Stimulated activated naive CD8-positive, alpha-beta T cell treated with anti-CD3 and anti-CD28 coated beads, Interleukin-15, Interleukin-2, amounts not matched to agents 100 ng/mL and 50 ng/mL, for 24 hours (primary cell): ENCODE results near the gene ASXL2.
A peak's percentile ranks its signal among the peaks of the same experiment; 100 is the strongest.

Experiments
- H3K27ac Mint-ChIP-seq: one replicate; pipeline ENCODE4 v1.8.0; 2021; ENCODE audit warnings: mild to moderate bottlenecking, mixed read lengths
- H3K27me3 Mint-ChIP-seq: one replicate; pipeline ENCODE4 v1.8.0; 2021; ENCODE audit warnings: mixed read lengths
- H3K36me3 Mint-ChIP-seq: one replicate; pipeline ENCODE4 v1.8.0; 2021; ENCODE audit warnings: low read depth, mixed read lengths
- H3K4me1 Mint-ChIP-seq: one replicate; pipeline ENCODE4 v1.8.0; 2021; ENCODE audit warnings: low read depth, mixed read lengths
- H3K4me3 Mint-ChIP-seq: one replicate; pipeline ENCODE4 v1.8.0; 2021; ENCODE audit warnings: mild to moderate bottlenecking, mixed read lengths
- H3K9me3 Mint-ChIP-seq: one replicate; pipeline ENCODE4 v1.8.0; 2021; ENCODE audit warnings: mixed read lengths

Gene ASXL2

DNA sequence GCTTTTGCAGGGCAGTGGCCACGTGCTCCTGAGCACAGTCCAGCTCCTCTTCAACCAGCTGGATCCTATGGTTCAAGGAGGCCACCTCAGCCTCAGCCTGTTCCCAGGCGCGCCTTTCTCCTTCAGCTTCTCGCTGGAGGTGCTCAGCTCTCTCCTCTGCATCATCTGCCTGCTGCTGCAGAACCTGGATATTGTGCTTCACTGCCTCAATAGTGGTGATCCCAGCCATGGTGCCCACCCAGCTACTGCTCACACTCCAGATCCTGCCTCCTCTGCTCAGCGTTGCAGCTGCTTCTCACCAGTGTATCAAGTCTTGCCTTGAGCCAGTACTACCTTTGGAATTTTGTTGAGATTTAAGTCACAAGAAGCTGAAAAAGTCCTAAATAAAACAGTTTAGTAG is 67.9 kb downstream of the ASXL2 start:
- peaks cover 44% of the 10 kb centered on the region for H3K36me3 Mint-ChIP-seq
- H3K27ac Mint-ChIP-seq: peak overlapping the region; percentile 12
- no peak overlapping the region for H3K4me3 Mint-ChIP-seq
- H3K9me3 Mint-ChIP-seq: no peaks in the 10 kb centered on the region
- peaks cover 73% of the 10 kb centered on the region for H3K4me1 Mint-ChIP-seq
- no peaks in the 10 kb centered on the region for H3K27me3 Mint-ChIP-seq

DNA sequence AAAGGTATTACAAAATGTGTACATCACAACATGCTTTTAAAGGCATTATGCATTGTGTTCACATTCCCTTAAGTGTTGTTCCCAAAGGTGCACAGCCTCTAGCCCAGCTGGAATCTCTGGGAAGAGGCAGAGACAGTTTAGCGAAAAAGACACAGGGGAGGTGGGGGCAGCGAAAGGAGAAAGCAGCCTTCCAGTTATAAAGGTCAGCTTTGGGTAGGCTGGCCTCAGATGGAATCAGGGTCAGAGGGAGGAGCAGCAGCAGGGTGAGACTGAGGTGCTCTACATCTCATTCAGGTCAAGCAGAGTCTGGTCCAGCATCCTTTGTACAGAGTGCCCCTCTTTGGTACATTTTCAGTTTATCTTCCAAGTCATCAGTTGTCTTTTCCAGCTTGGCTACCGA is 68.6 kb downstream of the ASXL2 start:
- Mint-ChIP-seq H3K27me3 (no peaks in the 10 kb centered on the region), H3K27ac (peak overlapping the region; percentile 12), H3K4me1 (peaks cover 71% of the 10 kb centered on the region), H3K36me3 (peaks cover 43% of the 10 kb centered on the region), H3K9me3 (no peaks in the 10 kb centered on the region), H3K4me3 (no peak overlapping the region)

DNA sequence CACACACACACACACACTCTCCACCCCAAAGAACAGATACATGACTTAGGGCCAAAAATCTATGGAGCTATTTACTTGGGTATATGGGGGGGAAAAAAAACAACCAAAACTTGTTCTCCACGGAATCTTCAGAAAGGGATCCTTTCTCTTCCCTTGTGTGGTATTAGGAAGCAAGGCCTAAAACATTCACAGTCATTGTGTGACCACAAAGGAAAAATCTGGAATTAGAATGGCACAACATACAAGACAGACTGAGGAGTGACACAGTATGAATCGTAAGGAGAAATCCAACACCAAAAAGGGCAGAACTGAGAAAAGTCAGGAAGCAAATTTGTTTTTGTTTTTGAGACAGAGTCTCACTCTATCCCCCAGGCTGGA is 70.3 kb downstream of the ASXL2 start:
- Mint-ChIP-seq H3K27ac (peak overlapping the region; percentile 89), H3K27me3 (no peaks in the 10 kb centered on the region), H3K4me1 (peaks cover 73% of the 10 kb centered on the region), H3K4me3 (peak overlapping the region; percentile 16), H3K9me3 (no peaks in the 10 kb centered on the region), H3K36me3 (peaks cover 56% of the 10 kb centered on the region)

DNA sequence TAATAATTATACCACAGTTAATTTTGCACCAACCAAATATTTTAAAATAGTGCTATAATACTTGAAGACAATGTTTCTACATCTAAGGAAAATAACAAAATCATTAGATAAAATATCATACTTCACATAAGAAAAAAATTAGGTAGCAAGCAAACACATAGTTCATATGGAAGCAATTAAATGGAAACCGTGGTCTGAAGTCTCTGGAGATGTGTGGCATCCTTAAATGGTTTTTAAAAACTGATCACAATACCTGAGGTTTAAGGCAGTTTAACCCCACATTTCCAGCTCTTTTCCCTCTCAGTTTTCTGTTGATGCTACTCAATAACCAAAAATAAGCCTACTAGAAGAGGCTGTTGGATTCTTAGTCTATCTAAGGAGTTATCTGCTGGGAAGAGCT is 71.3 kb downstream of the ASXL2 start:
- no peaks in the 10 kb centered on the region for H3K9me3 Mint-ChIP-seq
- H3K27ac Mint-ChIP-seq: no peak overlapping the region
- H3K4me3 Mint-ChIP-seq: no peak overlapping the region
- H3K27me3 Mint-ChIP-seq: no peaks in the 10 kb centered on the region
- H3K4me1 Mint-ChIP-seq: peaks cover 68% of the 10 kb centered on the region
- H3K36me3 Mint-ChIP-seq: peaks cover 54% of the 10 kb centered on the region

DNA sequence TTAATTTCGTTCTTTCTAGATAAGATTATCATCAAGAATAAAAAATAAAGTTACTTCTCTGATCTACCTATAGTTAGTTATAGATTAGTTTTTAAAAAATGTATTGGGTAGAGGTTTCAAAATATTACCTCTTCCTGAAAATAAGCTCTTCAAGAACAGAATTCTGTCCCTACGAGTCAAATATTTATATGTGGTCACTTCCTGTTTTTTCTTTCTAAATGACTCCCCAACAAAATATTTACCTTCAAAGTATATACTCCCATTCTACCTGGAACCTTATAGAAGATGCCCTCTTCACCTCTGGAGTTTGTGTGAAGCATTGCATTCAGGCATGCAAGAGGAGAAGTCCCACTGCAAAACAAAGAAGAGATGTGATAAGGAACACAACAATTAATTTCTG is 72.3 kb downstream of the ASXL2 start:
- no peaks in the 10 kb centered on the region for H3K27me3 Mint-ChIP-seq
- H3K36me3 Mint-ChIP-seq: peaks cover 60% of the 10 kb centered on the region
- H3K27ac Mint-ChIP-seq: no peak overlapping the region
- no peaks in the 10 kb centered on the region for H3K9me3 Mint-ChIP-seq
- H3K4me3 Mint-ChIP-seq: no peak overlapping the region
- peaks cover 73% of the 10 kb centered on the region for H3K4me1 Mint-ChIP-seq

DNA sequence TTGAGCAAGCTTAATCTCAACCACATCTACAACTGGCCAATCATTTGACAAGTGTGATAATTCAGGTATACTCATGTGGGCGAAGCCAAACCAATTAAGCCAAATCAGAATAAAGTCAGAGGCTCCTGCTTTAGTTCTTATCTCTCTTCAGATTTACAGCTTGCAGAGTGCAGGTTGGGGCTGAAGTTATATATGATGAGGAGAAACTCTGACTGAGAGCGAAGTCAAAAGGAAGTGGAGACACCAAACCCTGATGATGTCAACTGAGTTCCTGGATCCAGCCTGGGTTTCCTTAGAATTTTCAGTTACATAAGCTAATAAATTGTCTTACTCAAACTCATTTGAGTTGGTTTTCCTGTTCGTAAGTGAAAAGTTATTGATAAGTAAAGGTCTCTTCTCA is 73.9 kb downstream of the ASXL2 start:
- H3K4me1 Mint-ChIP-seq: peaks cover 70% of the 10 kb centered on the region
- no peaks in the 10 kb centered on the region for H3K9me3 Mint-ChIP-seq
- no peaks in the 10 kb centered on the region for H3K27me3 Mint-ChIP-seq
- H3K27ac Mint-ChIP-seq: peak overlapping the region; percentile 76
- H3K4me3 Mint-ChIP-seq: no peak overlapping the region
- peaks cover 60% of the 10 kb centered on the region for H3K36me3 Mint-ChIP-seq

DNA sequence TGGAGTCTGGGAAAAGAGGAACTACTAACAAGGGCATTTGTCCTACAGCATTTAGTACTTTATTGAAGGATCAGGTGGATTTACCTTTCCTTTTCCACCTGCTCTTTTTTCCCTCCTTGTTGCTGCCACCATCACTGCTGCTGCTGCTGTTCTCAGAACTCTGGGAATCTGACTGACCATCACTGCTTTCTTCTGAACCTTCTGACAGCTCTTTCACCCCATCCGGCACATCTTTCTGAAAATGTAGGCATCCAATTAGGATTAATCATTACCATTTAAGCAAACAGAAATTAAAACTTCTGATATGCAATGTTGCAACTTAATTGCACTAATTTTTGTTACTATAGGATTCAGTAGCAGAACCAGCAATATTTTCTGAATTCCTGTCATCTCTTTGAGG is 79.0 kb downstream of the ASXL2 start:
- Mint-ChIP-seq H3K27ac (peak overlapping the region; percentile 92), H3K4me1 (peaks cover 79% of the 10 kb centered on the region), H3K36me3 (peaks cover 83% of the 10 kb centered on the region), H3K4me3 (no peak overlapping the region), H3K9me3 (no peaks in the 10 kb centered on the region), H3K27me3 (no peaks in the 10 kb centered on the region)

DNA sequence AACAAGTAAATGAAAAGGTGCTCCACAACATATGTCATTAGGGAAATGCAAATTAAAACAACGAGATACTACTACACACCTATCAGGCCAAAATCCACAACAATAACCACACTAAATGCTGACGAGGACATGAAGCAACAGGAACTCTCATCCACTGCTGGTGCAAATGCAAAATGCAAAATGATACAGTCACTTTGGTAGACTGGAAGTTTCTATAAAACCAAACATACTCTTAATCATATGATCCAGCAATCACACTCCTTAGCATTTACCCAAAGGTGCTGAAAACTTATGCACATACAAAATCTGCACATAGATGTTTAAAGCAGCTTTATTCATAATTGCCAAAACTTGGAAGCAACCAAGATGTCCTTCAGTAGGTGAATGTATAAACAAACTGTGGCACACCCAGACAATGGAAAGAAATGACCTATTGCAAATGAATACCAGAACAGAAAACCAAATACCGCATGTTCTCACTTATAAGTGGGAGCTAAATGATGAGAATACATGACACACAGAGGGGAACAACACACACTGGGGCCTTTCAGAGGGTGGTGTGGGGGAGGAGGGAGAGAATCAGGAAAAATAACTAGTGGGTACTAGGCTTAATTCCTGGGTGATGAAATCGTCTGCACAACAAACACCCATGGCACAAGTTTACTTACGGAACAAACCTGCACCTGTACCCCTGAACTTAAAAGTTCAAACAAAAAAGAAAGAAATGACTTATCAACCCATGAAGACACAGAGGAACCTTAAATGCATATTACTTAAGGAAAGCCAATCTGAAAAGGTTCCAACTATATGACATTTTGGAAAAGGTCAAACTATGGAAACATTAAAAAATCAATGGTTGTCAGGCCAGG is 80.4 kb downstream of the ASXL2 start:
- H3K27me3 Mint-ChIP-seq: no peaks in the 10 kb centered on the region
- peak overlapping the region; percentile 92 for H3K27ac Mint-ChIP-seq
- peaks cover 79% of the 10 kb centered on the region for H3K36me3 Mint-ChIP-seq
- H3K4me3 Mint-ChIP-seq: peak overlapping the region; percentile 52
- H3K4me1 Mint-ChIP-seq: peaks cover 78% of the 10 kb centered on the region
- H3K9me3 Mint-ChIP-seq: no peaks in the 10 kb centered on the region

DNA sequence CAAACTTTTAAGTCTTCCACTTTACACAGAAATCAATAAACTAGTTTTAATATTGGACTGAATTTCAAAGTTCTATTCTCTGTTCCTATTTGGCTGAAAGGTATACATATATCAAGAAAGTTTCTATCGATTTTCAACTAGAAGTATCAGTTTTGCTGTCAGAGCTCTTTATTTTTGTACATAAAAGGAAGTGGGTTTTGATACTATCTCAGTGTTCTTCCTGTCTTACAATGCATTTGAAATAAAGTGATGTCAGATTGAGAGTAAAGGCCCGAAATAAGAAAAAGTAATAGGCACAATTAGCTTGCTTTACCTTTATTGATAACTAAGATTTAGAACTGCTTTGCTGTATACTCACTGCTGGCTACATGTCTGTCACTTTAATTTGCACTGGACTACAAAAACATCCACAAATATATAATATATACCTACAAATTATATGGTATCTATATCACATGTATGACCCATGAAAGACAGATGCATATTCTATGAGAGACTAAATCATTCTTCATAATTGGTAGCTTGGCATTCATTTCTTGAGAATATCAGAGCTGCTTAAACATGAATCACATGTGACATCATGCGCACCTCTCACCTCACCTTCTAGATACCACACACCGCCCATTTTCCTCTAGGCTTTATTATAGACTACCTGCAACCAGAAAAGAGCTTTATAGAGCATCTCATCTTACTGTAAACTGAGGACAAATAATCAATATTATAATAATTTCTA is 83.6 kb downstream of the ASXL2 start:
- no peaks in the 10 kb centered on the region for H3K9me3 Mint-ChIP-seq
- H3K27me3 Mint-ChIP-seq: no peaks in the 10 kb centered on the region
- H3K4me1 Mint-ChIP-seq: peaks cover 90% of the 10 kb centered on the region
- peaks cover 84% of the 10 kb centered on the region for H3K36me3 Mint-ChIP-seq
- peak overlapping the region; percentile 92 for H3K27ac Mint-ChIP-seq
- H3K4me3 Mint-ChIP-seq: peak overlapping the region; percentile 88

DNA sequence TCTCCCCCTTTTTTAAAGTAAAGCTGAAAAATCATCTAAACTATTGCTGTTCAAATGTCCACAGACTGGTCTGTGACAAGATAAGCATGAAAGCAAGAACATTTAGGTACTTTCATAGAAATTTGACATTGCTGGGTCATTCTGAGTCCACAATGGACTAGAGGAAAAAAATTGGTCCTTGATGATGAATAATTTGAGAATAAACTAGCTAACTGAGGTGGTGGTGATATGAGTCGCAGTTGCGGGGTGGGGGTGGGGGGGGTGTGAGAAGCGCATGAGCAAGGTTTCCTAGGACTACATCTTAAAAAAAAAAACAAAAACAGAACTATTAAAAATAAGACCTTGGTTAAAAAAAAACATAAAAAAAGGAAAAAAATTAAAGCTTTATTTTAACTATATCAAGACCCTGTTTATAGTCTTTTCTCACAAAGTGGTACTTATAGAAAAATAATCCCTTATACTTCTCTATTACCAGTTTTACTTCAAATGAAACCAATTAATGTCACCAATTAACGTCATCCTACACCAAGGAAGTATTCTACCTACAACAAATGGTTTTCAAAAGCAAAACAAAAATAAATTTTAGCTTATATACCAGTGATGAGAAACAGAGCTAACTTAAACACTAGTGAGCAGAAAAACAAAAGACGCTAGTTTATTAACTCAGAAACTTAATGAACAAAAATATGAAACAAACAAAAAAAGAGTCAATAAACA is 88.1 kb downstream of the ASXL2 start:
- peaks cover 62% of the 10 kb centered on the region for H3K36me3 Mint-ChIP-seq
- H3K27ac Mint-ChIP-seq: peak overlapping the region; percentile 73
- H3K4me1 Mint-ChIP-seq: peaks cover 71% of the 10 kb centered on the region
- no peaks in the 10 kb centered on the region for H3K9me3 Mint-ChIP-seq
- H3K4me3 Mint-ChIP-seq: peak overlapping the region; percentile 52
- no peaks in the 10 kb centered on the region for H3K27me3 Mint-ChIP-seq

DNA sequence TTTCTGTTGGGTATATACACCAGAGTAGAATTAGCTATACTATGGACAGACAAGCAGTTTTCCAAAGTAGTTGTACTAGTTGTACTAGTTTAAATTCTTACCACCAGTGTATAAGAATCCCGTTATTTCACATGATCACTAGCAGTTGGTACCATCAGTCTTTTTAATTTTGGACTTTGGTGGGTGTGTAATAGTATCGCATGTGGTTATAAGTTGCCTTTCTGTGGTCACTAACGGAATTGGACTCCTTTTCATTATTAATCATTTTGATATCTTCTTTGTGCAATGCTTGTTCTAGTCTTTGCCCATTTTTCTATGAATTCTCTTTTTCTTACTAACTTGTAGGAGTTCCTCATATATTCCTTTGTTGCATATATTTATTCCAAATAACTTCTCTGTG is 89.8 kb downstream of the ASXL2 start:
- H3K4me1 Mint-ChIP-seq: peaks cover 53% of the 10 kb centered on the region
- peak overlapping the region; percentile 74 for H3K27ac Mint-ChIP-seq
- H3K9me3 Mint-ChIP-seq: no peaks in the 10 kb centered on the region
- H3K36me3 Mint-ChIP-seq: peaks cover 56% of the 10 kb centered on the region
- H3K4me3 Mint-ChIP-seq: peak overlapping the region; percentile 30
- H3K27me3 Mint-ChIP-seq: no peaks in the 10 kb centered on the region

DNA sequence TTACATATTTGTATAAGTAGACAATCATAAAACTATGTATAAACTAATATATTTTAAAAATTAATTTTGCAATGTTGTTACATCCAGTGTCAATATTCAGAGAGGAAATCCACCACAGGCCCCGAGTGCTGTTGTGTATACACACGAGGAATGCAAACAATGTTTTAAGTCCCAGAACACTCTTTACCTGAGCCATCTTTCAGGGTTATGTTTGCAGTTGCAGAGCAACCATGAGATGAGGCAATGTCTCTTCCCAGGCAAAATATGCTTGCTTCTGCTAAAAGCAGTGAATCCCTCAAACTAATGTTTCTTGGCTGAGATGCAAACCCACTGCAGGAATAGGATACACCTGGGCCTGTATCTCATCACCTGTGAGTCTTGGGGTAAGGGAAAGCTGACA is 91.3 kb downstream of the ASXL2 start:
- no peaks in the 10 kb centered on the region for H3K27me3 Mint-ChIP-seq
- peaks cover 55% of the 10 kb centered on the region for H3K36me3 Mint-ChIP-seq
- H3K9me3 Mint-ChIP-seq: no peaks in the 10 kb centered on the region
- no peak overlapping the region for H3K4me3 Mint-ChIP-seq
- H3K27ac Mint-ChIP-seq: no peak overlapping the region
- peaks cover 47% of the 10 kb centered on the region for H3K4me1 Mint-ChIP-seq

DNA sequence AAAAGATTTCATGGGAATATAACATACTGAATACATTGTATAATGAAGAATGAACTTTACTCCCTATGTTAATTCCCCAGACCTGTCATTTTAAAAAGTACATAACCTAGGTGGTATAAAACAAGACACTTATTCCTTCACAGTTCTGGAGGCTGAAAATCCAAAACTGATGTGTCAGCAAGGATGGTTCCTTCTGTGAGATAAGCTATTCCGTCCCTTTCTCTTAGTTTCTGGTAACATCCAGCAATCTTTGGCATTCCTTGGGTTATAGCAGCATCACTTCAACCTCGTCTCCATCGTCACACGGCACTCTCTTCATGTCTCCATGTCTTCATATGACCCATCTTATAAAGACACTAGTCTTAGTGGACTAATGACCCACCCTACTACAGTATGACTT is 93.9 kb downstream of the ASXL2 start:
- Mint-ChIP-seq H3K27ac (no peak overlapping the region), H3K4me1 (peaks cover 24% of the 10 kb centered on the region), H3K27me3 (no peaks in the 10 kb centered on the region), H3K36me3 (peaks cover 37% of the 10 kb centered on the region), H3K4me3 (no peak overlapping the region), H3K9me3 (no peaks in the 10 kb centered on the region)

DNA sequence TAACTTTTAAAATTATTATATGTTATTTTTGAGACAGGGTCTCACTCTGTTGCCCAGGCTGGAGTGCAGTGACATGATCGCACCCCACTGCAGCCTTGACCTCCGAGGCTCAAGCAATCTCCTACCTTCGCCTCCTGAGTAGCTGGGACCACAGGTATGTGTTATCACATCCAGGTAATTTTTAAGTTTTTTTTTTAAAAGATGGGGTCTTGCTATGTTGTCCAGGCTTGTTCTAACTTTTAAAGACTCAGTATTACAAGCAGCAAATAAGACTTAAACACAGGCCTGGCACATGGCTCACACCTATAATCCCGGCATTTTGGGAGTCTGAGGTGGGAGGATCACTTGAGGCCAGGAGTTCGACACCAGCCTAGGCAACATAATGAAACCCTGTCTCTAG is 101.2 kb downstream of the ASXL2 start:
- Mint-ChIP-seq H3K27ac (no peak overlapping the region), H3K4me3 (no peak overlapping the region), H3K36me3 (peaks cover 26% of the 10 kb centered on the region), H3K4me1 (peaks cover 25% of the 10 kb centered on the region), H3K9me3 (no peaks in the 10 kb centered on the region), H3K27me3 (no peaks in the 10 kb centered on the region)

DNA sequence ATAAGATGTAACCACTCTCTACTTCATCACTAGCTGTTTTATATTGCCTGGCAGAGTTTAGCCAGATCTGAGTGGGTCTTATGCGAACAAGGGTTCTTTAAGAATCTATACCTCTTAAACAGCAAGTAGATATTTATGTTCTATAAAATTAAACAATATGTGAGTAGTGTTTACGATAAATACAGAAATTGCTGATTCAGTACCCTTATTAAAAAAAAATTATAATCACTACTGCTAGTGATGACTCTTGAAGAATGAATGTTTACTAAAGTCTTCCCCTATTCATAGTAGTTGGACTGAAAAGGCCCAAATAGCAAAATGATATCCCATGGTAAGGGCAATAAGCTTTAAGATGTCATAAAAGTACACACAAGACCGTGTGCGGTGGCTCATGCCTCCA is 106.2 kb downstream of the ASXL2 start:
- Mint-ChIP-seq H3K4me3 (no peak overlapping the region), H3K27ac (no peak overlapping the region), H3K9me3 (no peaks in the 10 kb centered on the region), H3K4me1 (peaks cover 20% of the 10 kb centered on the region), H3K36me3 (peaks cover 52% of the 10 kb centered on the region), H3K27me3 (no peaks in the 10 kb centered on the region)
